ENCODE data around the gene SLC44A1.

DNA sequence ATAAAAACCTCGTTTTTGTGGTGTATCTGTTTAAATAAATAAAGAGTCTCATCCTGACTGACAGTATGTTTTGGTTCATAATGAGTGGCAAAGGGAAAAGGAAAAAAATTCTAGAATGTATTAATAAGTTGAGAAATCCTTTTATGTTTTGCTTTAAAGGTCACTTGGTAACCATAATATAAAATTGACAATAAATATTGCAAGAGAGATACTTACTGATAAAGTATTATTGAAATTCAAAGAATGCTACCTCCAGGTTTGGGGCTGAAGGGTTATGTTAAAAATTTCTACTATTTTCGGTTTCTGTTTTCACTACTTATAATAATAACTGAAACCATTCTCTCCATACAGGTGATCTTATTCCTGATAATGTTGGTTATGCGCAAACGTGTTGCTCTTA lies 118.0 kb downstream of the SLC44A1 start:
- TF ChIP-seq EZH2phosphoT487 (IDR thresholded peaks at IDR 0.05; ENCODE audit: insufficient read depth, low read depth): no peak
- no peak for TF ChIP-seq EZH2 (IDR thresholded peaks at IDR 0.05; ENCODE audit: insufficient read depth, poor library complexity, severe bottlenecking)

All from GM23248 (cell line).